Head of caudate nucleus (tissue), 42 donors: ENCODE data around the gene DDIT3.
A peak's percentile ranks its signal among the peaks of the same experiment; 100 is the strongest.
"Not testable (repeated sequence)": the region's sequence is repeated elsewhere in the genome, so short reads cannot be mapped to it uniquely, and the experiment has no call there.

ENCODE experiments used
- DNase-seq, 42 donors: peaks; one replicate each; pipeline versions ENCODE4 v3.0.0 to v3.0.0-alpha.2; 2020 to 2021; ENCODE audit warnings: mixed read lengths in 7 of 42
- intact Hi-C: fragments of 100-400 bp; cut with DNase I; formaldehyde crosslinking; loops from one replicate; pipeline ENCODE4 v1.15.0; 2022

DDIT3 gene

GRCh38 chr12:57496822-57497221 lies 23.5 kb downstream of the DDIT3 start:
- intact Hi-C loops = no loop called here
- no peak for DNase-seq

GRCh38 chr12:57495051-57495701 lies 25.1 kb downstream of the DDIT3 start:
- DNase-seq, intact Hi-C loops: not testable (repeated sequence)

GRCh38 chr12:57491393-57492280 lies 28.7 kb downstream of the DDIT3 start:
- intact Hi-C loops = no loop called here
- DNase-seq = peak in 5 of 42 donors; percentile 9 to 54 (median 43)

- intact Hi-C loops = no loop called here
- DNase-seq = no peak
These were observed 30.2 kb downstream of the DDIT3 start for GRCh38 chr12:57490126-57490525.

DNA sequence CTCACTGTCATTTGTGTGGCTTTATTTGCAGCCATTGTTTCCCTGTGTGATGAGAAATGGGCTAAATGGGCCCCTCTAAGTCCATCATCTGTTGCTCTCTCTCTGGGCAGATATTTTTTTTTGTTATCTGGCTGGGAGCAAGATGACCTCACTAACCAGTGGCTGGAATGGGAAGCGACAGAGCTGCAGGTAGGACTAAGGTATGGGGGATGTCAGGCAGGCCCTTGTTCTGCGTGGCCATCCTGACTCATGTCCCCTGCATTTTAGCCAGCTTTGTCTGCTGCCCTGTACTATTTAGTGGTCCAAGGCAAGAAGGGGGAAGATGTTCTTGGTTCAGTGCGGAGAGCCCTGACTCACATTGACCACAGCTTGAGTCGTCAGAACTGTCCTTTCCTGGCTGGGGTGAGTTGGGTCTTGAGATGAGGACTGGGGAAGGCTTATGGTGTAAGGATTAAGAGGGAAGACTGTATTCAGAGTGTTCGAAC lies 31.1 kb downstream of the DDIT3 start:
- intact Hi-C loops = no loop called here
- no peak for DNase-seq

DNA sequence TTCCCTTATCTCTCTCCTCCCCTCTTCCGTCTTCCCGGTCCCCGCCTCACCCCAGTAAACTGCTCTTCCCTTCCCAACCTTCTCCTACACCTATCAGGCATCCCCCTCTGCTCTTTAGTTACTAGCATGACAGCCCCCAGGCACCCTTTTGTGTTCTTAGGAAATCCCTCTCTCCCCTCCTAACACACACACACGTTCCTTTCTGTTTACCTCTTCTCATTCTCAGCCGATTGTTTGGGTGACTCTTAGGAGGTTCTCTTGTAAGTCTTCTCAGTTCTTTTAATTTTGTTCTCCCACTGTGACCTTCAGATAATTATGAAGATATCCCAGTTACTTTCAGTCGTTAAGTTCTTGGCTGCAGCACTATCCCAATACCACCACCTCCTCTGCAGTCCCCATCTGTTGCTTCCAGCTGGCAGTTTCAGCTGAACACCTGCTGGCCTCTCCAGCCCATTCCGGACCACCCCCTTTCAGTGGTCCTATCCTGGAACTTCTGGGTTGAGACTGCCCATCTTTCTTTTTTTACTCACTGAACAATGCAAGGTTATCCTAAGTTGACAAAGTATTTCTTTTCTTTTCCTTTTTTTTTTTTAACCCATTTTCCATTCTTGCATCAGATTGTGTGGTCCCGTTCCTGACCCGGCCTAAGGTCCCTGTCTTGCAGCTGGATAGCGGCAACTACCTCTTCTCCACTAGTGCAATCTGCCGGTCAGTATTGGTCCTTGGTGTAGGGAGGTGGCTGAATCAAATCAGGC lies 31.7 kb downstream of the DDIT3 start:
- no peak for DNase-seq
- intact Hi-C loops = no loop called here

- peak; percentile 92 to 99 (median 97) for DNase-seq
- intact Hi-C loops = no loop called here
These were observed 32.5 kb downstream of the DDIT3 start, which contains the start of gene MARS1 for GRCh38 chr12:57487597-57488401. MARS1 (plus strand) TSS chr12:57488068; CDS start chr12:57488091, 23 bp downstream.

DNA sequence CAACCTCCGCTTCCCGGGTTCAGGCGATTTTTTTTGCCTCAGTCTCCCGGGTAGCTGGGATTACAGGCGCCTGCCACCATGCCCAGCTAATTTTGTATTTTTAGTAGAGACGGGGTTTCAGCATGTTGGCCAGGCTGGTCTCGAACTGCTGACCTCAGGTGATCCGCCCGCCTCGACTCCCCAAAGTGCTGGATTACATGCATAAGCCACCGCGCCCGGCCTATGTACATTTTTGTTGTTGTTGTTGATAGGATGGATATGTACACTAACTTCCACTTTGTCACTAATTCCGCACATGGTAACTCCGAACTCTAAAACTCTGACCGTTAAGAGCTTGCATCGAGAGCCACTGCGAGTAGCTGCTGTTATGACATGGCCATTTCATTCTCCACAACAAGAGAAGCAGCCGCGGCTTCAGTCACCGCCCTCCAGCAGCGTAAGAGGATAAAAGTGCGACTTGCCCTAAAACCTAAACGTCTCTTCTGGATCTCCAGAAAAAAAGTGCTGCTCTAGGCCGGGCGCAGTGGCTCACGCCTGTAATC lies 33.2 kb downstream of the DDIT3 start:
- peak in 2 of 42 donors; percentile 13 to 20 for DNase-seq
- intact Hi-C loops = no loop called here

- DNase-seq = no peak
- intact Hi-C loops = no loop called here
These were observed 34.6 kb downstream of the DDIT3 start for GRCh38 chr12:57485695-57486094.

GRCh38 chr12:57483466-57483865 lies 36.8 kb downstream of the DDIT3 start:
- DNase-seq = no peak
- intact Hi-C loops = no loop called here

- no peak for DNase-seq
- intact Hi-C loops = no loop called here
These were observed 38.6 kb downstream of the DDIT3 start for GRCh38 chr12:57481671-57482070.

- intact Hi-C loops = no loop called here
- DNase-seq = peak in 2 of 42 donors; percentile 10 to 24
These were observed 40.8 kb downstream of the DDIT3 start, which contains the start of gene ARHGAP9 for GRCh38 chr12:57479376-57480115. ARHGAP9 (minus strand) TSS chr12:57479866; CDS start chr12:57479406, 460 bp downstream.

- no peak for DNase-seq
- intact Hi-C loops = no loop called here
These were observed 41.3 kb downstream of the DDIT3 start for GRCh38 chr12:57479043-57479375.

DNA sequence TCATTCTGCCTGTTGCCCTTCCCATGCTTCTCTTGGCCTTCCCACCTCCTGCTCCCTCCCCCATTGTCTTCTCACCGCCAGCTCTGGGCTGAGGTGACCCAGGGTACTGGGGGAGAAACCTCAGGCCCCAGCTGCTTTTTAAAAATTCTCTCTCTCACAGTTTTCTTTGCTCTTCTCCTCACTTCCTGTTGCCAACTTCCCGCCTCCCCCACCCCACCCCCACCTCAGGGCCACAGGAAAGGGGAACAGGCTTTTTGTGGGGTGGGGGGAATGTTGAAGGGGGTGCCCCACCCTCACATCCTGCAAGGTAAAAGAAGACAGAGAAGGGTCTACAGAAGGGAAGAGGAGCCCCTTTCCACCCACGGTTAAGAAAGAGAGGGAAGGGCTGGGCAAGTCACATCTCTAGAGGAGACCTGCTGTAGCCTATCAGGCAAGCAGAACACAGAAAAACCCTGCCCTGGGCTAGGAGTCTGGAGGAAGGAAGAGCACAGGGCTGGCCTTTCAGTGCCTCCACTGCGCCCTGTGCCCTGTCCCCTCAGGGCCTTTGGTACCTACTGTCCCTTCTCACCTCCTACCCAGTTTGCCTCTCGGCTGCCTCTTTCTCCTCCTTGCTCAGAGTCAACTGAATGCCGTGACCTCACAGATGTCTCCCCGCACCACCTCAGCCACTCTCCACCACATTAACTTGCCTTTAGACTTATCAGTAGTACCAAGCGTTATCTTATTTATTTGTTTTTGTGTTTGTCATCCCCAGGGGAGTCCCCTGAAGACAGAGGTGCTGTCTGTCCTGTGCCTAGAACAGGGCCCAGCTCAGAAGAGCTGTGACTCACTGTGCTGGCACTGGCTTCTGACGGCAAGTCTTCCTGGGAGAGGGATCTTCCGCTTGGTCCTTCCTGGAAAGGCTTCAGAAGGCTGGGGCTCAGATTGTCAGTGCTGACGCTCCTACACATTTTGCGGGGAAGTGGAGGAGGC lies 42.3 kb downstream of the DDIT3 start:
- intact Hi-C loops = no loop called here
- DNase-seq = no peak

DNA sequence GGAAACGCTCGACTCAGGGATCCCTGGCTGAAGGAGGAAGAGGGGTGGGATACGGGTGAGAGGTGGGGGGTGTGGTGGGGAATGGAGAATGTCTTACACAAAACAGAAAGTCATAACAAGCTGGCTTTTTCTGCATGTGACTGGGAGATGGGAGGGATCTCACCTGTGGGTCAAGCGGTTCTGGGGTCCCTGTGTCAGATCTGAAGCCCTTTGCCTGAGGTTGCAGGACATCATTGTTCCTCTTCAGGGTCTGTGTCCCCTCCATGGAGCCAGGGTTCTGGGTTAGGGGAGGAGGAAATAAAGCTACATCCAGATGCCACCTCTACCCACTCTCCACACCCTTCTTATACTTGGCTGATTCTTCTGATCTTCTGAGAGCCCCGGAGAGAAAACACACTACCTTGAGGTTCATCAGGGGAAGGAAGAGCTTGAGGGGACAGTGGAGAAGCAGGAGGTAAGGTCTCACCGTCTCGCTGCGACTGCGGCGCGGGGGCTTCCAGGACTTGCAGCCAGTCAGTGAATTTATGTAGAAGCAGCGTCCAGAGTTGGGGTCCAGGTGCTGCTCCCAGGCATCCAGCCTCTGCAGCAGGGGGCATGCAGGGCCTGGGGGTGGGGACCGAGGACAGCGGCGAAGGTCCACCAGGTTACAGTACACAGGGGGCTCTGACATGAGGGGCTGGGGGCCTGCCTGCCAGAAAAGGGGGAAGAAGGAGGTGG lies 43.2 kb downstream of the DDIT3 start:
- no peak for DNase-seq
- intact Hi-C loops = no loop called here
